Tibial nerve (tissue), 4 donors: Measurements from ENCODE around the gene LYZ. TPM values are rescaled to one million over a fixed set of nuclear protein-coding genes. Genes with fewer than 3 reads are reported as not detected.
A peak's percentile ranks its signal among the peaks of the same experiment; 100 is the strongest.
"Not testable (repeated sequence)": the region's sequence is repeated elsewhere in the genome, so short reads cannot be mapped to it uniquely, and the experiment has no call there.

ENCODE experiments used
- DNase-seq, 2 donors: peaks; one replicate each; pipeline ENCODE4 v3.0.0-alpha.2; 2019; ENCODE audit warnings: low spot score in 2 of 2
- H3K27ac ChIP-seq, 4 donors: fragments of 200-600 bp; sonication (generic) in 3 of 4; one replicate each; pipeline ENCODE4 v1.5.1; 2017 to 2019; ENCODE audit warnings: mild to moderate bottlenecking in 1 of 4
- H3K27me3 ChIP-seq, 2 donors: fragments of 200-600 bp; sonication (generic) in 1 of 2; one replicate each; pipeline versions ENCODE4 v1.5.1 to v1.6.0; 2017 to 2019
- H3K36me3 ChIP-seq, 3 donors: fragments of 200-600 bp; sonication (generic); one replicate each; pipeline ENCODE4 v1.5.1; 2018 to 2019
- H3K4me1 ChIP-seq, 4 donors: fragments of 200-600 bp; sonication (generic) in 3 of 4; one replicate each; pipeline ENCODE4 v1.5.1; 2017 to 2019
- H3K4me3 ChIP-seq, 4 donors: fragments of 200-600 bp; sonication (generic) in 3 of 4; one replicate each; pipeline ENCODE4 v1.5.1; 2017 to 2019; ENCODE audit warnings: mild to moderate bottlenecking in 1 of 4, moderate library complexity in 1 of 4
- H3K9me3 ChIP-seq, 4 donors: fragments of 200-600 bp; sonication (generic) in 3 of 4; one replicate each; pipeline ENCODE4 v1.5.1; 2017 to 2019
- EP300 ChIP-seq, 2 donors: sonication (generic); formaldehyde crosslinking; IDR thresholded peaks; one replicate each; pipeline ENCODE4 v1.6.1; 2017; ENCODE audit warnings: antibody characterized with exemption in 2 of 2, mild to moderate bottlenecking in 1 of 2
- POLR2A ChIP-seq, 2 donors: fragments of 450-650 bp; IDR thresholded peaks; one replicate each; pipeline ENCODE4 v1.6.1; 2017; ENCODE audit warnings: antibody characterized with exemption in 2 of 2, mild to moderate bottlenecking in 2 of 2, moderate library complexity in 2 of 2
- WGBS, 2 donors: methylation state at CpG; one replicate each; pipeline ENCODE4 v1.1.5; 2018; 5-methylcytosine and 5-hydroxymethylcytosine counted together
- total RNA-seq, 4 donors: library from RNA; depleted of rRNA; stranded (reverse); fragments of >200 nt; gene quantifications; one replicate each; pipeline ENCODE4 v1.1.0, GENCODE V29; 2016
- TF ChIP-seq, protein P1 (sequence below), 5 experiments: fragments of 200-600 bp in 3 of 5; fragments of 450-650 bp in 2 of 5; sonication (generic) in 3 of 5; IDR thresholded peaks; one replicate each; pipeline ENCODE4 v1.5.1; 2016 to 2019; ENCODE audit warnings: antibody characterized with exemption in 5 of 5, mild to moderate bottlenecking in 3 of 5, moderate library complexity in 2 of 5

The LYZ gene
- total RNA-seq: 10 to 100 TPM in 3 of 4 donors, 1 to 10 TPM in 1; 9.6 to 58.1 (median 37.1) TPM

DNA sequence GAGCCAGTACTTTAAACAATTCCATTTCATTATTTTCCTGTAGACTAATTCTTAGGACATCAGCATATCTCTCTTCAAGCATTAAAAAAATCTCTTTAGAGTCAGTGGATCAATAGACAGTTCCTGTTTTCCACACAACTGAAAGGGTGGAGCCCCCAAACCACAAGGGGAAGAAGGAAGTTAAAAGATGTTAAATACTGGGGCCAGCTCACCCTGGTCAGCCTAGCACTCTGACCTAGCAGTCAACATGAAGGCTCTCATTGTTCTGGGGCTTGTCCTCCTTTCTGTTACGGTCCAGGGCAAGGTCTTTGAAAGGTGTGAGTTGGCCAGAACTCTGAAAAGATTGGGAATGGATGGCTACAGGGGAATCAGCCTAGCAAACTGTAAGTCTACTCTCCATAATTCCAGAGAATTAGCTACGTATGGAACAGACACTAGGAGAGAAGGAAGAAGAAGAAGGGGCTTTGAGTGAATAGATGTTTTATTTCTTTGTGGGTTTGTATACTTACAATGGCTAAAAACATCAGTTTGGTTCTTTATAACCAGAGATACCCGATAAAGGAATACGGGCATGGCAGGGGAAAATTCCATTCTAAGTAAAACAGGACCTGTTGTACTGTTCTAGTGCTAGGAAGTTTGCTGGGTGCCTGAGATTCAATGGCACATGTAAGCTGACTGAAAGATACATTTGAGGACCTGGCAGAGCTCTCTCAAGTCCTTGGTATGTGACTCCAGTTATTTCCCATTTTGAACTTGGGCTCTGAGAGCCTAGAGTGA lies at the start of gene LYZ:
LYZ (plus strand) TSS at position 220 of the 777 bp plus-strand sequence; CDS start at position 248, 28 bp downstream.
- TF ChIP-seq, protein P1, sequence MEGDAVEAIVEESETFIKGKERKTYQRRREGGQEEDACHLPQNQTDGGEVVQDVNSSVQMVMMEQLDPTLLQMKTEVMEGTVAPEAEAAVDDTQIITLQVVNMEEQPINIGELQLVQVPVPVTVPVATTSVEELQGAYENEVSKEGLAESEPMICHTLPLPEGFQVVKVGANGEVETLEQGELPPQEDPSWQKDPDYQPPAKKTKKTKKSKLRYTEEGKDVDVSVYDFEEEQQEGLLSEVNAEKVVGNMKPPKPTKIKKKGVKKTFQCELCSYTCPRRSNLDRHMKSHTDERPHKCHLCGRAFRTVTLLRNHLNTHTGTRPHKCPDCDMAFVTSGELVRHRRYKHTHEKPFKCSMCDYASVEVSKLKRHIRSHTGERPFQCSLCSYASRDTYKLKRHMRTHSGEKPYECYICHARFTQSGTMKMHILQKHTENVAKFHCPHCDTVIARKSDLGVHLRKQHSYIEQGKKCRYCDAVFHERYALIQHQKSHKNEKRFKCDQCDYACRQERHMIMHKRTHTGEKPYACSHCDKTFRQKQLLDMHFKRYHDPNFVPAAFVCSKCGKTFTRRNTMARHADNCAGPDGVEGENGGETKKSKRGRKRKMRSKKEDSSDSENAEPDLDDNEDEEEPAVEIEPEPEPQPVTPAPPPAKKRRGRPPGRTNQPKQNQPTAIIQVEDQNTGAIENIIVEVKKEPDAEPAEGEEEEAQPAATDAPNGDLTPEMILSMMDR (IDR thresholded peaks at IDR 0.05): no peak
- TF ChIP-seq EP300 (IDR thresholded peaks at IDR 0.05): peak in 1 of 2 donors; percentile 54
- no peak for TF ChIP-seq POLR2A (IDR thresholded peaks at IDR 0.05)
- peak within 1 kb of the TSS in 1 of 4 donors; percentile 0 for H3K27ac ChIP-seq
- H3K27me3 ChIP-seq: no peaks in the 10 kb centered on the region
- H3K9me3 ChIP-seq: no peaks in the 10 kb centered on the region
- H3K4me3 ChIP-seq: peak within 1 kb of the TSS in 3 of 4 donors; percentile 3 to 34 (median 13)
- peak in 1 of 2 donors; percentile 33 for DNase-seq
- no peaks in the 10 kb centered on the region for H3K36me3 ChIP-seq
- H3K4me1 ChIP-seq: peaks cover 0 to 7% (median 0%) of the 10 kb centered on the region in 4 donors
- 60 to 66% methylated on average over 4 of the region's 4 CpGs for WGBS, 2 donors

DNA sequence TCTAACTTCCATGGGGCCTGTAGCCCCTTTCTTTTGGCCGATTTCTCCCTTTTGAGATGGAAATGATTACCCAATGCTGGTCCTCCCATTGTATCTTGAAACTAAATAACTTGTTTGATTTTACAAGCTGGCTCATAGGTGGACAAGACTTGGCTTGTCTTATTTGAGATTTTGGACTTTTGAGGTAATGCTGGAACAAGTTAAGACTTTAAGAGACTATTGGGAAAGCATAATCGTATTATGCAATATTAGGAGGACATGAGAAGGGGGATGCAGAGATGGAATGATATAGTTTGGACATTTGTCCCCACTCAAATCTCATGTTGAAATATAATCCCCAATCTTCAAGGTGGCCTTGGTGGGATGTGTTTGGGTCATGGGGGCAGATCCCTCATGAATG lies 49.2 kb upstream of the LYZ start:
- no peak overlapping the region for H3K4me3 ChIP-seq
- WGBS, 2 donors: 94 to 95% methylated on average over 2 of the region's 2 CpGs
- no peak for DNase-seq
- peaks cover 0 to 8% (median 2%) of the 10 kb centered on the region in 4 donors for H3K9me3 ChIP-seq
- TF ChIP-seq POLR2A (IDR thresholded peaks at IDR 0.05): no peak
- TF ChIP-seq, protein P1 (IDR thresholded peaks at IDR 0.05): no peak
- no peak for TF ChIP-seq EP300 (IDR thresholded peaks at IDR 0.05)
- no peaks in the 10 kb centered on the region for H3K36me3 ChIP-seq
- H3K27ac ChIP-seq: no peak overlapping the region
- no peaks in the 10 kb centered on the region for H3K27me3 ChIP-seq
- no peaks in the 10 kb centered on the region for H3K4me1 ChIP-seq

GRCh38 chr12:69304284-69304683 lies 43.9 kb upstream of the LYZ start:
- TF ChIP-seq POLR2A (IDR thresholded peaks at IDR 0.05): no peak
- DNase-seq: no peak
- H3K4me1 ChIP-seq: no peaks in the 10 kb centered on the region
- no peak overlapping the region for H3K27ac ChIP-seq
- H3K9me3 ChIP-seq: peaks cover 0 to 32% (median 4%) of the 10 kb centered on the region in 4 donors
- no peaks in the 10 kb centered on the region for H3K36me3 ChIP-seq
- WGBS, 2 donors: 84 to 97% methylated on average over 1 of the region's 1 CpG
- H3K4me3 ChIP-seq: no peak overlapping the region
- no peaks in the 10 kb centered on the region for H3K27me3 ChIP-seq

DNA sequence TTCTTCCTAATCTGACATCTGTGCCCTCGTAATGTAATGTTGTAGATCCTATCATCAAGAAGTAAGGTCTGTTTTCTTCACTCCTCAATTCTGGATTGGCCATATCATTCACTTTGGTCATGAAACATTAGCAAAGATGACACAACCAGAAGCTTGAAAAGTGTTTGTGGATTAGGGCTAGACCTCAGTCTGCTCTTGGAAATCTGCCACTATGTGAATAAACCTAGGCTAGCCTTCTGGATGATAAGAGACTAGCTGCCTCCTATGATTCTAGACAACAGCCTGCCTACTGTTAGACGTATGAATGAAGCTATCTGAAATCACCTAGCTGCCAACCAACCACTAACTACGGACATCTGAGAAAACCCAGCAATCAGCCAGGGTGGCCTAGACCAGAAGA lies 38.7 kb upstream of the LYZ start:
- no peaks in the 10 kb centered on the region for H3K36me3 ChIP-seq
- no peaks in the 10 kb centered on the region for H3K4me1 ChIP-seq
- 85 to 86% methylated on average over 3 of the region's 3 CpGs for WGBS, 2 donors
- no peak overlapping the region for H3K4me3 ChIP-seq
- H3K27ac ChIP-seq: no peak overlapping the region
- H3K27me3 ChIP-seq: no peaks in the 10 kb centered on the region
- DNase-seq: no peak
- H3K9me3 ChIP-seq: peaks cover 0 to 28% (median 1%) of the 10 kb centered on the region in 4 donors
- TF ChIP-seq POLR2A (IDR thresholded peaks at IDR 0.05) (no peak), EP300 (IDR thresholded peaks at IDR 0.05) (no peak)
- TF ChIP-seq, protein P1 (IDR thresholded peaks at IDR 0.05): no peak

DNA sequence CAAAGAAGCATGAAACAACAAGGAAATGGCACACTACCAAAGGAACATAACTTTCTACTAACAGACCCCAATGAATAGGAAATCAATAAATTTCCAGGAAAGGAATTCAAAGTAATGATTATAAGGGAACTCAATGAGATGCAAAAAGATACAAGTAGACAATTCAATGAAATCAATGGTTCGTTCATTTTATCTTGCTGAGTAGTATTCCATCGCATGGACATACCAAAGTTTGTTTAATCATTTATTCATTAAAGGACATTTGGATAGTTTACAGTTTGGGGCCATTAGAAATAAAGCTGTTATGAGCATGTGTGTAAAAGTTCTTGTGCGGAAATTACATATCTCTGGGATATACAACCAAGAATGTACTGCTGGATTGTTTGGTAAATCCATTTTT lies 35.0 kb upstream of the LYZ start:
- TF ChIP-seq POLR2A (IDR thresholded peaks at IDR 0.05) (no peak), EP300 (IDR thresholded peaks at IDR 0.05) (no peak)
- Histone ChIP-seq H3K27me3 (no peaks in the 10 kb centered on the region), H3K27ac (no peak overlapping the region), H3K4me1 (no peaks in the 10 kb centered on the region), H3K4me3 (no peak overlapping the region), H3K9me3 (peaks cover 0 to 16% (median 0%) of the 10 kb centered on the region in 4 donors), H3K36me3 (no peaks in the 10 kb centered on the region)
- WGBS, 2 donors: 97% methylated on average over 3 of the region's 3 CpGs
- DNase-seq: no peak

DNA sequence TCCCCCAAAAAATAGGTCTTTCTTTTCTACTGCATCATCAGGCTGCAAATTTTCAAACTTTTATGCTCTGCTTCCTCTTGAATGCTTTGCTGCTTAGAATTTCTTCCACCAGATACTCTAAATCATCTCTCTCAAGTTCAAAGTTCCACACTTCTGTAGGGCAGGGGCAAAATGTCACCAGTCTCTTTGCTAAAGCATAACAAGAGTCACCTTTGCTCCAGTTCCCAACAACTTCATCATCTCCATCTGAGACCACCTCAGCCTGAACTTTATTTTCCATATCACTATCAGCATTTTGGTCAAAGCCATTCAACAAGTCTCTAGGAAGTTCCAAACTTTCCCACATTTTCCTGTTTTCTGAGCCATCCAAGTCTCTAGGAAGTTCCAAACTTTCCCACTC lies 31.4 kb upstream of the LYZ start:
- not testable (repeated sequence) for H3K4me1 ChIP-seq, H3K27me3 ChIP-seq, H3K27ac ChIP-seq, DNase-seq, H3K36me3 ChIP-seq, H3K4me3 ChIP-seq
- H3K9me3 ChIP-seq: peaks cover 0 to 23% (median 2%) of the 10 kb centered on the region in 4 donors

- not testable (repeated sequence) for DNase-seq, H3K4me1 ChIP-seq, H3K36me3 ChIP-seq, H3K4me3 ChIP-seq, H3K27me3 ChIP-seq, H3K27ac ChIP-seq
- WGBS, 2 donors: 89 to 93% methylated on average over 2 of the region's 2 CpGs
- peaks cover 0 to 23% (median 2%) of the 10 kb centered on the region in 4 donors for H3K9me3 ChIP-seq
Measured at GRCh38 chr12:69317233-69317632, 30.9 kb upstream of the LYZ start.
